Fibroblast of skin of left quadriceps (primary cell): ENCODE data around the gene YWHAQ.
"Not testable (repeated sequence)": the region's sequence is repeated elsewhere in the genome, so short reads cannot be mapped to it uniquely, and the experiment has no call there.

ENCODE experiments used
- DNase-seq, 2 experiments: peaks; one replicate each; pipeline ENCODE4 v3.0.0-alpha.2; 2013; ENCODE audit warnings: low read depth in 2 of 2

Gene YWHAQ

GRCh38 chr2:9594366-9595054, 36.3 kb downstream of the YWHAQ start:
- peak; percentile 26 to 37 for DNase-seq

- no peak for DNase-seq
These were observed 36.9 kb downstream of the YWHAQ start for GRCh38 chr2:9593925-9594324.

DNA sequence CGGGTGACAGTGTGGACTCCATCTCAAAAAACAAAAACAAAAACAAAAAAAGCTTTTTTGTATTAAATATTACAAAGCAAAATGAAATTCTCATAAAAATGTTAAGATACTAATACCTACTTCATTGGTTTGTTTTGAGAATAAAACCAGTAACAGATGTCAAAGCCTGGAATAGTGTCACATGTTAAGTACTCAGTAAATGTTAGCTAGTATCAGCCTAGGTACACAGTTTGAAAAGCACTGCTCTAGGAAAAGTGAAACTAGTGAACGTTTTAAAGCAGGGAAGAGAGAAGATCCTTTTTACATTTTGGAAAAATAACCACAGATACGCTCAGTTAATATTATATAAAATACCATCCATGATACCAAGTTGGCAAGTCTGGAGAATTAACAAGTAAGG, 38.1 kb downstream of the YWHAQ start:
- DNase-seq: no peak

DNA sequence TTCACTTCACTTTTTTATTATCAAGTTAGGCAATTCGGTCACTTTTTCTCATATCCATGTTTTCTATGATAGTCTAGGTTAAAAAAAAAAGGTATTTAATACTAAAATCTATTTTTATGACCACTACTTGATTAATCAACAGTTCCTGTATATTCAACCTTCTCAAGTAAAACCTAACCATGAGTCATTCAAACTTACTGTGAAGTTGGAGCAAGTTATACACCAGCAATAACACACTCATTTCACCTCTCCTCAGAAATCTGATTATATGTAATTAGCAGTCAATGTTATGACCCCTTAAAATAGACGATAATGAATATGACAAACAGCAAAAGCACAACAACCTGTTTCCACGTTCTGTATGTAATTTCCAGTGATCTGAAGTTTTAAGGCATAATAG, 40.2 kb downstream of the YWHAQ start:
- no peak for DNase-seq

DNA sequence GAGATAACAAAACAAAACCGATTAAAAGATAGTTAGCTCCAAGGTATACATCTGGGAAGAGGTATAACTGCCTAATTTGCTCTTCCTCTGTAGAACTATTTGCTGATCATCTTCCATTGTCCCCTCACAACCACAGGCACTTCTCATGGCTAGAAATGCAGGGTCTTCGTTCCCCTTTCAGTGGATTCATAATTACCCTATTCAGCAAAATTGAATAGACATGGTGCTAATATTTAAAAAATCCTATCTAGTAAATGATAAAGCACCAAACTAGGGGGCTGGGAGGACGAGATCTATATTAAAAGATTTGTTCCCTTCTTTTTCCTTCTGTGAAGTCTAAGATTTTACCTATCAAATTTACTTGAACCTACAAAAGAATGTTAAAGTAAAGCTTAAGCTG, 44.3 kb downstream of the YWHAQ start:
- no peak for DNase-seq

GRCh38 chr2:9585486-9585885, 45.3 kb downstream of the YWHAQ start:
- DNase-seq: no peak

DNA sequence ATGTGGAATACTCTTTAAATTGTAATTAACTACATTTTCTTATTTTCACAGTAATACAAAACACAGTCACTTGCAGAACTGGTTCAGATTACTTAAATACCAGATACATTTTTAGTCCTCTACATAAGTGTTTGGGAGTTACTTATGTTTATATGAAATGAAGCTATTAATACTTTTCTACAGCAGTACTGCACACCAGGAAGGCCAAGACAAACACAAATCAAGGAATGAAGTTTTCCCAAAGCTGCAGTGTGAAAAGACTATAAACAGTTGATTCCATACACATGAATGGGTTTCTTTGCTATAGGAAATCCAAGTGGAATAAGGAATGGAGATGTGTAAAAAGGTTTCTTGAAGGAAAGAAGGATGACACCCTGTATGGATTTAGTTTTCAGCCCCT, 45.9 kb downstream of the YWHAQ start:
- not testable (repeated sequence) for DNase-seq

GRCh38 chr2:9582624-9583023, 48.2 kb downstream of the YWHAQ start:
- DNase-seq: no peak

GRCh38 chr2:9578467-9579235, 52.1 kb downstream of the YWHAQ start:
- no peak for DNase-seq

DNA sequence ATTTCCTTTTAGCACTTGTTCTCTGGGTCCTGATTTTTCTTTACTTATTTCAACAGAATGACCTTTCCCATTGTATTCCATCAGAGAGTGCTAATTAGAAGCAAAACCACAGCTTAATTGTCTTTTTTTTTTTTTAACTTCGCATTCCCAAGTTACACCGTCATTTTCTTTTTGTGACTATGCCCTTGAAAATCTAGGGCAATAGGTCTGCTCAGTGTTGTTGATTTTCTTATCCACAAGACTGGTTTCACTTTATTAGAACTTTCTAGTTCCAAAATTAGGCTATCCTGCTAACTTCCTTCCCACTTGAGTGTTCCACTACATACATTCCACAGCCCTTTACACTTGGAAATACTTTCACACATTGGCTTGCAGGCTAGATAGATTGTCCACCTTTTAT, 56.5 kb downstream of the YWHAQ start:
- no peak for DNase-seq

GRCh38 chr2:9573840-9574239, 57.0 kb downstream of the YWHAQ start:
- no peak for DNase-seq

GRCh38 chr2:9573013-9573720, 57.6 kb downstream of the YWHAQ start:
- no peak for DNase-seq

GRCh38 chr2:9570182-9571060, 60.4 kb downstream of the YWHAQ start:
- DNase-seq: no peak

DNA sequence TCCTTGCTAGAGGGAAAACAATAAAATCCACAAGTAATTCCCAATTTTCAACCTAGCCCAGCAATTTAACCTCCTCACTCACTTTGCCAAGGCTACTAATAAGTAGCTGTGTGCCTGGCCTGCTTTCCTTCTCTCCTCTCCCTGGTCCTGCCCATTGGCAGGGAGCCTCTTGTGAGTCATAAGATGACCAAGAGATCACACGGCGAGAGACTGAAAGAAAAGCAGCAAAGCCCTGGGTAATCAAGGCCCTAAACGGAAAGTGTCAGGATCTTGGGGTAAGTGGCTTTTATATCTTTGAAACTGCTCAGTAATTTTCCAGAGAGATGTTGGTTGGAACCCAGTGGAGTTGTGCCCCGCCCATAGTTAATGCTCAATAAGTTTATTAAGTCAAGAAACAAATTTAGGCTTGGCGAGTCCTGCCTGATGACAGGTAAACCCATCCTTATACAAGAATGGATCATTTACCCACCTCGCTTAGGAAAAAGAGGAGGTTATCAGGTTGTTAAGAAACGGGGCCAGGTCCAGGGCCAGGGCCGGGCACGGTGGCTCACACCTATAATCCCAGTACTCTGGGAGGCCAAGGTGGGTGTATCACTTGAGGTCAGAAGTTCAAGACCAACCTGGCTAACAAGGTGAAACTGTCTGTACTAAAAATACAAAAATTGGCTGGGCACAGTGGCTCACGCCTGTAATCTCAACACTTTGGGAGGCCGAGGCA, 65.2 kb downstream of the YWHAQ start:
- DNase-seq: peak; percentile 64 to 69

DNA sequence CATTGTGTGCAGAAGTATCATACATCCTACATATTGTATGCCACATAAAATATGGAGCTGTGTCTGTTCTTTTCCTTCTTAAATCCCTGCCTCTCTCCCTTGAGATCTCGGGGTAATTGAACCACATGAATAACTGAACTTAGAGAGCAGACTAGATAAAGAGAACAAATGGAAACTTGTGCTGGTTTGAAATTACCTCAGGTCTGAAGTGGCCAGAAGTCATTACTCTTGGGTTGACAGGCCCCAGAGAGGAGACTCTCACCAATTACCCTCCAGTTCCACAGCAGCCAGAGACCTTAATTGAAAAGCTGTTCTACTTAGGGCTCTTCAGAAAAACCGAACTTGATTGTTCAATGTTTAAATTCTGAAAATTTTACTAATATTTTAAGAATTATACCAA, 70.2 kb downstream of the YWHAQ start:
- DNase-seq: no peak

- no peak for DNase-seq
These were observed 71.8 kb downstream of the YWHAQ start for GRCh38 chr2:9558948-9559381.

DNA sequence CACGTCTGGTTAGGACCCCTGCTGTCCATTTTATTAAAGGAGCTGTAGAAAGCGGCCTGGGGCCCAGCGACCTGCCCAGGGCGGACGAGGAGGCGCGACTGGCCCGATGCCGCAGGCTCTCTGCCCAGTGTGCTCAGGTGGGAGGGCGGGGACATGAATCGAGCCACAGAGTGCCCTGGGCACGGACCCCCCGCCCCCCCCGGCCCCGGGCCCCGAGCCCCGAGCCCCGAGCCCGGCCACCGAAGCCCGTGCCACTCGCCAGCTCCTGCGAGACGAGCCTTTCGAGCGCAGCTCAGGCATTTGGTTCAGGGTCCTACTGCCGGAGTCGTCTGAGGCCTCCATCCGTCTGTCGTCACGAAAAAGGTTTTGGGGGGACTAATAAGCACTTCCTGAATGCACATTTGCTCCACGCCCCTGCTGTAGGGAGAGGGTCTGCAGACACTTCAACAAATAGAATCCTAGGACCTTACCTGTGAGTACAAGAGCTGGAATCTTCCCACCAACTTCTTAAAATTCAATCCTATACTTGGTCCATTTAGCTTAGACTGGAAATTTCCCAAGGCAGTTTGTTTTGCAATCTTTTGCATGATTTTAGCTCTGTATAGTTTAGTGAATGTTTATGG, 74.6 kb downstream of the YWHAQ start:
- DNase-seq: no peak

GRCh38 chr2:9555297-9556120, 75.3 kb downstream of the YWHAQ start, which contains the start of gene ADAM17:
ADAM17 (minus strand) TSS chr2:9555830; CDS start chr2:9555605, 225 bp downstream.
- peak; percentile 88 to 90 for DNase-seq

DNA sequence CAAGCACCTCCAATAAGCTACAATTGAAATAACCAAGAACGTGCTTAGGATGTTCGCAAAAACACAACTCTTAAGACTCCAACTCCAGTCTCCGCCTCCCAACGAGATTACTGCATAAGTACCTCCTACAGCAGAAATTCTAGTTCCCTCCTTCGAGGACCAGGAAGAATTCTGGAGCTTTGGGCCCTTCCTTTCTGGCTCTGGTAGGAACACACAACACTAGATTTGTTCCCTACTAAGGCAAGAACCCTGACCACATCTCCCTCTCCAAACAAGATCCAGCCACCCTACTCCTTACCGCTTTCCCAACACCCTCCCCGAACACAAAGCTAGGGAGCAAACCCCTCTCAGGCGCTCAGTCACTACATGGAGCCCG, 75.9 kb downstream of the YWHAQ start:
- peak; percentile 44 to 45 for DNase-seq
